ENCODE results near the gene PDZD4.

PDZD4 gene

DNA sequence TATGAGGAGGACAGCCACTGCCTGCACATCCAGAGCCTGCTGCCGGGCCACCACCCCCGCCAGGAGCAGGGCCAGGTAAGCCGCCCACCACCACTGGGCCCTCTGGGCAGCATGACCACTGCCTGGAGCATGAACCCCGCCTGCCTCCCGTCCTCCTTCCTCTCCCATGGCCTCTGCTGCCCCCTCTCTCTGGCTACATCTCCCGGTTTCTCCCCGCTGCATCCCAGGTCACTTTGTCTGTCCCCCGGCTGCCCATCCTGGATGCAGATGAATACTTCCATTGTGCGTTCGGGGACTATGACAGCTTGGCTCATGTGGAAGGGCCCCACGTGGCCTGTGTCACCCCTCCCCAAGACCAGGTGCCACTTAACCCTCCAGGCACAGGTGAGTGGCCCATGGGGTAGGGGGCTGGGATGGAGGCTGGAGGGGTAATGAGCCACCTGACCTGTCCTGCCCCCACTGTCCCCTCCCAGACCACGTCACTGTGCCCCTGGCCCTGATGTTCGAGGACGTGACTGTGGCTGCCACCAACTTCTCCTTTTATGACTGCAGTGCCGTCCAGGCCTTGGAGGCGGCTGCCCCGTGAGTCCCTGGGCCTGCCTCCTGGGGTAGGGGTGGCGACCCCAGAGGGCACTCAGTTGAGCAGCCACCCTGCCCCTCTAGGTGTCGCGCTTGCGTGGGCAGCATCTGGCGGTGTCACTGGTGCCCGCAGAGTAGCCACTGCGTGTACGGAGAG is 60.3 kb downstream of the PDZD4 start:
- no peak for DNase-seq

DNA sequence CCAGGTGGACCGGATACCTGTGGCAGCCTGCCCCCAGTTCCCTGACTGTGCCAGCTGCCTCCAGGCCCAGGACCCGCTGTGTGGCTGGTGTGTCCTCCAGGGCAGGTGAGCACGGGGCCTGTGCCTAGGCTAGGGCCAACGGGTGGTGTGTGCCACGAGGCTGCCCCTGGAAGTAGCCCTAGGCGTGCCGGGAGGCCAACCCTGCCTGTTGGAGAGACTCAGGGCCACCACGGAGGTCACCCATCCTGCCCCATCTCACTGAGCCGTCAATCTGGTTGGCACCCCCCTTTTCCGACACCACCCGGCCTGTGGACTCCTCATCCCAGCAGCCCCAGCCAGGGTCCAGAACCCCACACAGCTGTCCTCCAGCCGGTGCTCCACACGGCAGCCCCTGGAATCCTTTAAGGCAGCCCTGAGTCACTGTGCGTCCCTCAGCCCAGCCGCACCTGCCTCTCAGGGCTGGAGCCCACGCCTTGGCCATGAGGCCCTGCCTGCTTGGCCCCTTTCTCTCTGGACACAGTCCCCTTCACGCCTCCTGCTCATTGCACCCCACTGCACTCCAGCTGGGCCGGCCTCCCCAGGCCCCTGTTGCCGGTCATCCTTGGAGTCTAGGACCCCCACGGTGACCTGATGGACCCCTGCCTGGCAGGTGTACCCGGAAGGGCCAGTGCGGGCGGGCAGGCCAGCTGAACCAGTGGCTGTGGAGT is 61.0 kb downstream of the PDZD4 start:
- DNase-seq = no peak

DNA sequence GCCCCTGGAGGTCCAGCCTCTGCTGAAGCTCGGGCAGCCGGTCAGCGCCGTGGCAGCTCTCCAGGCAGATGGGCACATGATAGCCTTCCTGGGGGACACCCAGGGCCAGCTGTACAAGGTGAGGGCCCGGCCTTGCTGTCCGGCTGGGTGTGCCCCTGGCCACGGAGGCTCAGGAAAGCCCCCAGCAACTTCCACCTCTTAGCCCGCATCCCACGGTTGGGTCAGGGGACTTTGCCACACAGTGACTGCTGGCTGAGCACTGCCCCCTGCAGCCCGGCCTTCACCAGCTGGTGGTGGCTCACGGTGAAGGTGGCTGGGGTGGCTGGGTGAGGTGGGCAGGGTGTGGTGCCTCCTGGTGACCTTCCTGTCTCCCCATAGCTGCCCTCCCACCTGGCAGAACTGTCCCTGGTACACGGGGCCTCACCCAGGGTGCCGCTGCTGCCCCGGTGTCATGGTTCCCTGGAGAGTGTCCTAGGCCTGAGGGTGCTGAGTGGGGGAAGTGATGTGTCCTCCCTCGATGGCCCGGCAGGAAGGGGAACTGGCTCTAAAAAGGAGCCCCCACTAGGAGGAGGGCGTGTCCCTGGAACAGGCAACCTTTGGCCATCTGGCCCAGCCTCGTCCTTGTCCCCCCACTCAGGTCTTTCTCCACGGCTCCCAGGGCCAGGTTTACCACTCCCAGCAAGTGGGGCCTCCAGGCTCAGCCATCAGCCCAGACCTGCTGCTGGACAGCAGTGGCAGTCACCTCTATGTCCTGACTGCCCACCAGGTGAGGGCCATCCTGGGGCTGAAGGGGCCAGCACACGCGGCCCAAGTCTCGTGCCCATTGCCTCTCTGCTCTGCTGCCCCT is 61.8 kb downstream of the PDZD4 start:
- DNase-seq = no peak

DNA sequence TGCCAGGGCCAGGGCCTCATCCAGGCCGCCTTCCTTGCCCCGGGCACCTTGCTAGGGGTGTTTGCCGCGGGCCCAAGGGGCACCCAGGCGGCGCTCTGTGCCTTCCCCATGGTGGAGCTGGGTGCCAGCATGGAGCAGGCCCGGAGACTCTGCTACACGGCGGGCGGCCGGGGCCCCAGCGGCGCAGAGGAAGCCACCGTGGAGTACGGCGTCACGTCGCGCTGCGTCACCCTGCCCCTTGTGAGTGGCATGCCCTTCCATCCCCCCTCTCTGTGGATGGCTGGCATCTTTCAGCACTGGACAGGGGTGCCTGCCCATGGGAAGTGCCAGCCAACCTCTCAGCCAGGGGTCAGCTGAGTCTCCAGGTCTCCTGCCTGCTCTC is 62.7 kb downstream of the PDZD4 start:
- no peak for DNase-seq

DNA sequence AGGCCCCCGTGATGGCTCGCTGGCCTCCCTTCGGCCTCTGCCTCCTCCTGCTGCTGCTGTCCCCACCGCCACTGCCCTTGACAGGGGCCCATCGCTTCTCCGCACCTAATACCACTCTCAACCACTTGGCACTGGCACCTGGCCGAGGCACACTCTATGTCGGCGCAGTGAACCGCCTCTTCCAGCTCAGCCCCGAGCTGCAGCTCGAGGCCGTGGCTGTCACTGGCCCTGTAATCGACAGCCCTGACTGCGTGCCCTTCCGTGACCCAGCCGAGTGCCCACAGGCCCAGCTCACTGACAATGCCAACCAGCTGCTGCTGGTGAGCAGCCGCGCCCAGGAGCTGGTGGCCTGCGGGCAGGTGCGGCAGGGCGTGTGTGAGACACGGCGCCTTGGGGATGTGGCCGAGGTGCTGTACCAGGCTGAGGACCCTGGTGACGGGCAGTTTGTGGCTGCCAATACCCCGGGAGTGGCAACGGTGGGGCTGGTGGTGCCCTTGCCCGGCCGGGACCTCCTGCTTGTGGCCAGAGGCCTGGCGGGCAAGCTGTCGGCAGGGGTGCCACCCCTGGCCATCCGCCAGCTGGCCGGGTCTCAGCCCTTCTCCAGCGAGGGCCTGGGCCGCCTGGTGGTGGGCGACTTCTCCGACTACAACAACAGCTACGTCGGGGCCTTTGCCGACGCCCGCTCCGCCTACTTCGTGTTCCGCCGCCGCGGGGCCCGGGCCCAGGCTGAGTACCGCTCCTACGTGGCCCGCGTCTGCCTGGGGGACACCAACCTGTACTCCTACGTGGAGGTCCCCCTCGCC is 63.3 kb downstream of the PDZD4 start:
- no peak for DNase-seq

DNA sequence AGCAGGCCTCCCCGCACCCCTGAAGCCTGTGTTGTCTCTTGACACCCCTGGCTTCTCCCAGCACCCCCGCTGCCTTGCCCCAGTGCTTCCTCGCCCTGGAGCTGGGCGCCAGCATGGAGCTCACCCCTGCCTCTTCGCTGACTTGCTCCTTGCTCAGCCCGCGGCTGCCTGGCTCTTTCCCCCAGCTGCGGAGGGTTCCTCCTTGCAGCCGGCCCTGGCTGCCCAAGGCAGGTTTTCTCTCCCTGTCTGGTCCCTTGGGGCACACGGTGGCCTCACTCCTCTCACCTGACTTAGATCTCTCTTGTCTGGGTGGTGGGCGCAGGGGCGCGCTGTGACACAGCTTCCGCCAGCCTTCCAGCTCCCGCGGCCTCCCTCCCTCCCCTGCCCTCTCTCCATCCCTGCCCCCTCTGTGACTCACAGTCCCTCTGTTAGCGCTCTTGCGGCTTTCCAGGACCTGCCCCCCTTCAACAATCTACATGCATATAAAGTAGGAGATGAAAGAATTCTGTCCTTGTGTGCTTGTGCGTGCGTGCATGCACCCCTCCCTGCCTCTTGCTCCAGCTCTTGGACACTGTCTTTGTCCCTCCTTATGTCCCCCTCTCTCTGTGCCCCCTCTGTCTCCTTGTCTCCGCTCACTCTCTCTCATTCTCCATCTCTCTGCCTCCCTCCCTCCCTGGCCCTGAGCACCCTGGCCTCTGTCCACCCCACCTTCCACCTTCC is 64.1 kb downstream of the PDZD4 start:
- no peak for DNase-seq

DNA sequence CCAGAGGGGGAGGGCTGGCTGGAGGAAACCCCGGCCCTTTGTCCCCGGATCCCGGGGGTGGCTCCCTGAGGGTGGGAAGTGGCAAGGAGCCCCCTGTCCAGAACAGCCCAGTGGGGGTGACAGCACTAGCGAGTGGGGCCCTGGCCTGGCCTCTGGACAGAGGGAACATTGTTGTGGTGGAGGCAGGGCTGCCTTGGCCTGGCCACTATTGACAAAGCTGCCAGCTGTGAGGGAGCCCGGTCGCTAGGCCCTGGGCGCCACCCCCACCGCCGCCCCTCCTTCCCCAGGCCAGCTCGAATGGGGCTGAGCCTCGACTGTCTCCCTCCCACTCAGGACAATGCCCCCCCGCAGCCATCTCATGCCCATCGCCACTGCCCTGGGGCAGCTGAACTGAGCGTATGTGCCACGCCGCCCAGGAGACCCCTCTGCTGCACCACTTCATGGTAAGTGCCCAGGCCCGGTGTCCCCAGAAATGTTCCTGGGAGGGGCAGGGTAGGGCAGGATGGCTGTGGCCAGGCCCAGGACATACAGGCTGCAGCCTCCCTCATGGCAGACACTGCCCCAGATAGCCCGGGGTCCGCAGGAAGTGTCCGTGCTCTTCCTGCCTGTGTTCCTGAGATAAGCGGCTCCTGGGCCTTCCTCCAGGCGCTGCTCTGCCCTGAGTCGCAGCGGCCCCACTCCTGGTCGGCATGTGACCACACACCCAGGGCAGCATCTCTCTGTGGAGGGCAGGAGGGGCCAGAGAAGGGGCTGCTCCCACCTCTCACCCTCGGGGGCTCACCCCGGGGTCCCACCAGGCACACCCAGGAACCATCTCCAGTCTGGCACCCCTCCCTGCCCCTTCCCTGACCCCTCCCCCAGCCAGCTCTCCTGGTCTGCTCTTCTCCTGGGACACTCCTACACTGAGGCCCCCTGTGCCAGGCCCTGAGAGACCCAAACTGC is 64.9 kb downstream of the PDZD4 start:
- DNase-seq = no peak

DNA sequence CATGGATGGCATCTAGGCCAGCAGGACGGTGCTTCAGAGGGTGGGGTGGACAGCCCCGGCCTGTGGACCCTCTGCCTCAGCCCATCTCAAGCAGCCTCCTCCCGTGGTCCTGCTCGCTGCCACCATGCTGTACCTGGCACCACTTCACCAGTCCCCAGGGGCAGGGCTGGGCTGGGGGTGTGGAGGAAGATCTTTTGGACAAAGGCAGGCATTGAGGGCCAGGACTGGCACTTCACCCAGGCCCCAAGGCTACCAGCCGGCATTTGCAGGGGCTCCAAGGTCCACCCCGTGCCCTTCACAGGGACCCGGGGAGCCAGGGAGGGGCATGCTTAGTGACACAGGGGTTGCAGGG is 65.6 kb downstream of the PDZD4 start:
- no peak for DNase-seq

DNA sequence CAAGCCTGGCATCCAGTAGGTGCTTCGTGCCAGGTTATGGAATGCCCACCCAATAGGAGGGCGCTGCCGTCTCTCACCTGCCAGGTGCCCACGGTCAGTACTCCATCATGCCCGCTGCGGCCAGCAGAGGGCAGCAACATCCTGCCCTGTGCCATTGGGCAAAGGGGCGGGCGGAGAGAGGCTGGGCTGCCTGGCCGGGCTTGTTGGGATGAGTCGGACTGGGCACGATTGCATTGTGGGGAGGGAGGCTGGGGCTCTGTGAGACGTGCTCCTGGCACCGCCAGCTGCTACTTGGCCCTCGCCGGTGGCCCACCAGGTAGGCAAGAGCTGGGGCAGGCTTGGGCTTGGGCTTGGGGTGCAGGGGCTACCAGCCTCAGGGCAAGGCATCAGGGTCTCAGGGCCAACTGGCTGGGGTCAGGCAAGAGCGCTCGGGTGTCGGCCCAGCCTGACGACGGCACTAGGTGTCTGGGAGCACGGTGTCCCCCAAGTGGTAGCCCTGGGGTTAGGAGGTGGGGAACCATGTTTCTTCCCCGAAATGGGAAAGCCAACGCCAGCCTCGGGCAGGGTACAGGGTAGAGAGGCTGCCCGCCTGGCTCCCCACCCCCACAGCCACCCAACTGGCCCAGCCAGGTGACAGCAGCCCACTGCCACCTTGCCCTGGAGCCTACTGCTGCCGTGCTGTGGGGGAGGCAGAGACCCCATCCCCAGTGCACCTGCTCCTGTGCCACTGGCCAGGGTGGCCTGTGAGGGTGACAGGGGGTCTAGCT is 66.2 kb downstream of the PDZD4 start, which contains the start of gene PLXNB3:
TSS of gene PLXNB3 (plus strand) at position 261 of the 767 bp plus-strand sequence. CDS start 1,287 bp downstream, outside the sequence.
- peak; percentile 27 to 79 (median 67) for DNase-seq

DNA sequence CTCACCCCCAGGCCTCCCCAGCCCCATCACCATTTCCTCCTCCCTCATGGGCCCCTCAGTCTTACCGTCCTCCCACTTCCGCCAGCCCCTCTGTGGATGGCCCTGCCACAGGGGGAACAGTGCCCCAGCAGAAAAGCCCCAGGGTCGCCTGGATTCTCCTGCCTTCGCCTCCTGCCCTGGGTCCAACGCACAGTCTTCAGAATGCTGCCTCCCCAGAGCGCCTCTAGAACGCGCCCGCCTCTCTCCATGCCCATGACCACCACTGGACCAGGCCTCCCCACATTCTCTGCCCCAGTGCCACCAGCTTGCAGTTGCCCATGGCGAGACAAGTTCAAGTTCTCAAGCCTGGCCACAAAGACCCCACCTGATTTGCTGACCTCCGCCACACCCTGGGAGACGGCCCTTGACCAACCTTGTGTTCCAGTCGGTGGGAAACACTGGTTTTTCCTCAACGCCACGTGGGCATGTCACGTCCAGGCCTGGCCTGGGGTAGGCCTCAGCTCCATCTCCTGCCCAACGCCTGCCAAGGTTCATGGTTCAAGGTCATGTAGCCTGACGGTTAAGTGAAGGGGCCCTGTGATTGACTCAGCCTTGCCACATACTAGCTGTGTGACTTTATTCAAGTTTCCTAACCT is 66.9 kb downstream of the PDZD4 start:
- DNase-seq = no peak

DNA sequence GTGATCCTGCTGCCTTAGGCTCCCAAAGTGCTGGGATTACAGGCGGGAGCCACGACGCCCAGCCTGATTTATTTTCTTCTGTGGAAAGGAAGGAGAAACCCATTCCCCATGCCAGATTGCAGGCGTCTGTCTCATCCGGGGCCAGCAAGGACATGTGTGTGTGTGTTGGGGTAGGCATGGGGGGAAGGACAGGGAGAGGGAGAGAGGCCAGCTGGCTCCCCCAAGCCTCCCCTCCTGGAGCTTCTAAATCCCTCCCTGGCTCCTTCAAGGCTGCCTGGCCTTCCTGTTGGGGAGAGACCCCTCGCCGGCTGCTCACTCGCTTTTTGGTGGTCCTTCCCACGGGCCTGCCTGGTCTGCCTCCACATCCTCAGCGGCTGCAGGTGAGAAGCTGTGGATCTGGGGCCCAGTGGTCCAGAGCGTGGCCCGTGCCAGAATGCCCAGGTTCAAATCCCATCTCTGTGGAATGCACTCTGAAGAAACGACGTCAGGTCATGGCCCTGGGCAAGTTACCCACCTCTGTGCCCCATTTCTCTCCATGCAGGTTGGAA is 67.6 kb downstream of the PDZD4 start:
- no peak for DNase-seq

DNA sequence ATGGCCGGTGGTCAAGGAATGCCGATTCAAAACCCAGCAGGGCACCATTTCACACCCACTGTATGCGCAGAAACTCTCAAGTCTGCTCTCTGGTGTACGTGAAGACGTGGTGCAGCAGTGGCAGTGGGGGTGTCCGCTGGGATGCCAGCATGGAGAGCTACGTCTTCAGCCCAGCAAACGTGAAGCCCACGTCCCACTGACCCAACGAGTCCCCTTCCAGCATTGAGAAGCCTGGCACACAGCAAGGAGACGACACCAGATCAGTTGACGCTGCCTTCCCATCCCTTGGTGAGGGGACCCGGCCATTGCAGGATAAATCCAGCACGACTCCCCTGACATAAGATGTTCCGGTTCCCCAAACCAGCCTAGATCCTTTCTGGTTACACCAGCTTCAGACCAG is 68.5 kb downstream of the PDZD4 start:
- DNase-seq = no peak

DNA sequence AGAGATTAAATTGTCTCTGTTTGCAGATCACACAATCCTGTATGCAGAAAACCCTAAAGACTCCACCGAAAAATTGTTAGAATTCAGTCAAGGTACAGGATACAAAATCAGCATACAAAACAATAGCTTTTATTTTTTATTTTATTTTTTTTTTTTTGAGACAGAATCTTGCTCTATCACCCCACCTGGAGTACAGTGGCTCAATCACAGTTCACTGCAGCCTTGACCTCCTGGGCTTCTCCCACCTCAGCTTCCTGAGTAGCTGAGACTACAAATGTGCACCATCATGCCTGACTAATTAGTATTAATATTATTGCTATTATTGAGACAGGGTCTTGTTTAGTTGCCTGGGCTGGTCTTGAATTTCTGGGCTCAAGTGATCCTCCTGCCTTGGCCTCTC is 75.2 kb downstream of the PDZD4 start:
- DNase-seq = no peak

Data from stimulated activated naive CD4-positive, alpha-beta T cell (primary cell).